ENCODE measurements around the gene TSPAN32. TPM values are rescaled to one million over a fixed set of nuclear protein-coding genes. Genes with fewer than 3 reads are reported as not detected.

Gene TSPAN32
- total and polyA plus RNA-seq, 2 donors (not counting 3 experiments of a cell fraction or from before 2014, with no cell fraction given): not detected

- CTCF ChIA-PET: interaction anchor here (1.4 to 1.7 kb wide), 2 partner anchors 10 to 125 kb away, joined by 3 to 5 read pairs; no protein-coding TSS in a partner anchor
- Histone ChIP-seq H3K36me3 (ENCODE audit: control insufficient read depth in 2 of 2, extremely low read depth in 1 of 2, insufficient read depth in 2 of 2, low read length in 2 of 2) (no peaks in the 10 kb centered on the region), H3K27me3 (ENCODE audit: control insufficient read depth in 2 of 2, insufficient read depth in 2 of 2, low read length in 2 of 2) (no peaks in the 10 kb centered on the region), H2AFZ (ENCODE audit: low read depth, low read length) (no peak overlapping the region), H3K4me3 (replicated peaks in 1 of 3; ENCODE audit: insufficient read depth in 1 of 3, low read depth in 1 of 3, low read length in 3 of 3) (no peak overlapping the region), H3K9ac (replicated peaks; ENCODE audit: extremely low read depth, insufficient read depth, low read length) (no peak overlapping the region), H3K9me1 (replicated peaks; ENCODE audit: control insufficient read depth, extremely low read depth, insufficient read depth, low read length) (no peaks in the 10 kb centered on the region), H3K79me2 (ENCODE audit: control insufficient read depth, insufficient read depth, low read length) (no peaks in the 10 kb centered on the region), H4K20me1 (replicated peaks; ENCODE audit: control insufficient read depth, extremely low read depth, insufficient read depth, low read length) (no peaks in the 10 kb centered on the region), H3K9me3 (replicated peaks; ENCODE audit: control insufficient read depth, insufficient read depth, low read length) (no peaks in the 10 kb centered on the region), H3K4me1 (ENCODE audit: control insufficient read depth, extremely low read depth, insufficient read depth, low read length) (no peaks in the 10 kb centered on the region), H3K4me2 (ENCODE audit: insufficient read depth, low read length) (no peak overlapping the region), H3K27ac (ENCODE audit: insufficient read depth, low read depth, low read length) (no peak overlapping the region)
- BruUV-seq (replicated peaks): no TSS peak
- TF ChIP-seq GATA2 (IDR thresholded peaks at IDR 0.05; ENCODE audit: insufficient read depth, insufficient read length, low read depth, low read length): no peak
- TF ChIP-seq POLR2AphosphoS5 (IDR thresholded peaks at IDR 0.05; ENCODE audit: insufficient read depth, low read depth, low read length): no peak
- TF ChIP-seq POLR2A (IDR thresholded peaks at IDR 0.05; ENCODE audit: low read depth, low read length): no peak
- TF ChIP-seq CTCF (IDR thresholded peaks at IDR 0.05; ENCODE audit: extremely low read depth in 1 of 2, insufficient read depth in 1 of 2, low read depth in 1 of 2, low read length in 2 of 2): no peak
- TF ChIP-seq FOS (IDR thresholded peaks at IDR 0.05; ENCODE audit: borderline replicate concordance, insufficient read depth, low read length): no peak
- no peak for TF ChIP-seq JUN (IDR thresholded peaks at IDR 0.05; ENCODE audit: borderline replicate concordance, insufficient read depth, insufficient read length, low read depth)
- TF ChIP-seq MYC (IDR thresholded peaks at IDR 0.05; ENCODE audit: low read depth, low read length): no peak
- no peak for TF ChIP-seq EZH2 (IDR thresholded peaks at IDR 0.05; ENCODE audit: borderline replicate concordance, low read depth, low read length, severe bottlenecking)
- TF ChIP-seq MAX (IDR thresholded peaks at IDR 0.05; ENCODE audit: insufficient read depth, insufficient read length): no peak
- POLR2A ChIA-PET: no interaction called here
- FAIRE-seq (no peak), DNase-seq (ENCODE audit: low read depth, low spot score) (no peak)
- dilution Hi-C loops (cut with MboI; ENCODE audit: extremely low pct_ligation_motif_present, low sequenced_read_pairs) (no loop called here), intact Hi-C loops (cut with micrococcal nuclease) (no loop called here)
These were observed 6.9 kb upstream of the TSPAN32 start for GRCh38 chr11:2294926-2295290.

Measured in endothelial cell of umbilical vein (primary cell).